Measurements from ENCODE around the gene FUT8.

FUT8 gene

DNA sequence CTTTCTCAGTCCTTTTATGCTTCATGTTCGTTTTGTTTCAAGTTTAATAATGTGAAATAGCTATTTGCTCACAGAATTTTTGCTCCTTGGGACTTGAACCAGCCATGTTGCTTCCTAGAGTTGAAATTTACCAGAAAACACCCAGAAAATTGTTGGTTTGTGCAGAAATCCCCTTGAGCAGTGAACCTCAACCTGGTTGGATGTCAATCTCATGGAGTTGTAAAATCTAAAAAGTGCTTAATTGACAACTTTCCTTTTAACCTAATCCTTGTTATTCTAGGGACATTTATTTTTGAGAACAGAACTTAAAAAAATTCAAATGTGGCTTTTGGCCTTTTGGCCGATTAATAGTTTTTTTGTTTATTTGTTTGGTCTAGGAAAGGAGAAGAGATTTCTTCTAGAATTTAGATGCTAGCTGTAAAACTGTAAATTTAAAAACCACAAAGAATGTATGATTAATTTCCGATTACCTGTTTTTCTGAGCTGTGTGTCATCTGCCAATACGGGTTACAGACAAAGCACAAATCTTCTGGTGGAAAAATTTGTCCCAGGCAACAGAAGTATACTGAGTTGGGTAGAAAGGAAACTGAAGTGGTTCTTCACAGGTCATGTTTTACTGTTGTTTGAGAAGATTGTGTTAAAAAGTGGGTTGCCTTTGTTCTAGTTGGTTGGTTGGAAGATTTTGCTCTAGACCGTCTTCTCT, 154.4 kb downstream of the FUT8 start:
- H3K4me3 ChIP-seq (ENCODE audit: low read length), result no peak overlapping the region
- peak; percentile 48 for DNase-seq (ENCODE audit: low read depth)
- no peak for TF ChIP-seq CTCF (IDR thresholded peaks at IDR 0.05; ENCODE audit: insufficient read depth, low read depth, low read length, missing control alignments)

GRCh38 chr14:65574611-65575010, 162.1 kb downstream of the FUT8 start:
- TF ChIP-seq CTCF (IDR thresholded peaks at IDR 0.05; ENCODE audit: insufficient read depth, low read depth, low read length, missing control alignments), result no peak
- no peak for DNase-seq (ENCODE audit: low read depth)
- no peak overlapping the region for H3K4me3 ChIP-seq (ENCODE audit: low read length)

GRCh38 chr14:65575389-65575788, 162.9 kb downstream of the FUT8 start:
- TF ChIP-seq CTCF (IDR thresholded peaks at IDR 0.05; ENCODE audit: insufficient read depth, low read depth, low read length, missing control alignments), result no peak
- no peak for DNase-seq (ENCODE audit: low read depth)
- no peak overlapping the region for H3K4me3 ChIP-seq (ENCODE audit: low read length)

- H3K4me3 ChIP-seq (ENCODE audit: low read length), result no peak overlapping the region
- DNase-seq (ENCODE audit: low read depth), result no peak
- TF ChIP-seq CTCF (IDR thresholded peaks at IDR 0.05; ENCODE audit: insufficient read depth, low read depth, low read length, missing control alignments), result no peak
Measured at GRCh38 chr14:65580973-65581372, 168.4 kb downstream of the FUT8 start.

GRCh38 chr14:65581378-65581777, 168.8 kb downstream of the FUT8 start:
- no peak for DNase-seq (ENCODE audit: low read depth)
- H3K4me3 ChIP-seq (ENCODE audit: low read length), result no peak overlapping the region
- no peak for TF ChIP-seq CTCF (IDR thresholded peaks at IDR 0.05; ENCODE audit: insufficient read depth, low read depth, low read length, missing control alignments)

- no peak for TF ChIP-seq CTCF (IDR thresholded peaks at IDR 0.05; ENCODE audit: insufficient read depth, low read depth, low read length, missing control alignments)
- H3K4me3 ChIP-seq (ENCODE audit: low read length), result no peak overlapping the region
- no peak for DNase-seq (ENCODE audit: low read depth)
Measured at GRCh38 chr14:65581799-65582198, 169.3 kb downstream of the FUT8 start.

- DNase-seq (ENCODE audit: low read depth), result peak; percentile 28
- H3K4me3 ChIP-seq (ENCODE audit: low read length), result no peak overlapping the region
- no peak for TF ChIP-seq CTCF (IDR thresholded peaks at IDR 0.05; ENCODE audit: insufficient read depth, low read depth, low read length, missing control alignments)
Measured at GRCh38 chr14:65585216-65585615, 172.7 kb downstream of the FUT8 start.

Data from epithelial cell of esophagus (primary cell).